T-helper 17 cell (primary cell): ENCODE measurements around the gene BTG4. TPM values are rescaled to one million over a fixed set of nuclear protein-coding genes. Genes with fewer than 3 reads are reported as not detected.

Experiments
- ATAC-seq: fragments of 150-1000 bp; cut with Tn5 transposase; 2 replicates; pipeline ENCODE4 v1.10.0; 2021; ENCODE audit warnings: mild to moderate bottlenecking, moderate library complexity
- DNase-seq, 3 donors: peaks; one replicate each; pipeline versions ENCODE4 v3.0.0 to v3.0.0-alpha.2; 2020 to 2021
- H3K9me3 ChIP-seq: one replicate; pipeline ENCODE4 v1.7.0; 2013; ENCODE audit warnings: low read length, mild to moderate bottlenecking; ENCODE audit not compliant: control insufficient read depth, poor library complexity, severe bottlenecking
- H3K27ac Mint-ChIP-seq: one replicate; pipeline ENCODE4 v1.8.0; 2022; ENCODE audit warnings: mild to moderate bottlenecking, moderate library complexity, mixed read lengths
- H3K27me3 Mint-ChIP-seq: one replicate; pipeline ENCODE4 v1.8.0; 2022; ENCODE audit warnings: mixed read lengths
- H3K36me3 Mint-ChIP-seq: one replicate; pipeline ENCODE4 v1.8.0; 2022; ENCODE audit warnings: low read depth, mixed read lengths
- H3K4me1 Mint-ChIP-seq: one replicate; pipeline ENCODE4 v1.8.0; 2022; ENCODE audit warnings: mild to moderate bottlenecking, mixed read lengths
- H3K4me3 Mint-ChIP-seq: one replicate; pipeline ENCODE4 v1.8.0; 2022; ENCODE audit warnings: mild to moderate bottlenecking, moderate library complexity, mixed read lengths
- total RNA-seq, 4 donors: library from RNA in 2 of 4; stranded (reverse) in 2 of 4; gene quantifications; one replicate each; pipeline ENCODE4 v1.2.3 and lab custom pipeline; 2022 to 2026

The BTG4 gene
- total RNA-seq, 2 donors from 2014 or later = not detected

- H3K4me1 Mint-ChIP-seq = no peaks in the 10 kb centered on the region
- DNase-seq (no peak), ATAC-seq (no peak)
- no peaks in the 10 kb centered on the region for H3K36me3 Mint-ChIP-seq
- H3K4me3 Mint-ChIP-seq = no peak overlapping the region
- no peaks in the 10 kb centered on the region for H3K9me3 ChIP-seq
- no peak overlapping the region for H3K27ac Mint-ChIP-seq
- H3K27me3 Mint-ChIP-seq = peaks cover 54% of the 10 kb centered on the region
These were observed 46.8 kb downstream of the BTG4 start for GRCh38 chr11:111465400-111465799.

GRCh38 chr11:111463276-111463675, 48.9 kb downstream of the BTG4 start:
- H3K9me3 ChIP-seq = no peaks in the 10 kb centered on the region
- no peaks in the 10 kb centered on the region for H3K36me3 Mint-ChIP-seq
- no peaks in the 10 kb centered on the region for H3K4me1 Mint-ChIP-seq
- H3K4me3 Mint-ChIP-seq = no peak overlapping the region
- DNase-seq (no peak), ATAC-seq (no peak)
- H3K27me3 Mint-ChIP-seq = peaks cover 57% of the 10 kb centered on the region
- H3K27ac Mint-ChIP-seq = no peak overlapping the region

- Mint-ChIP-seq H3K27ac (no peak overlapping the region), H3K4me3 (no peak overlapping the region), H3K4me1 (no peaks in the 10 kb centered on the region), H3K27me3 (peaks cover 53% of the 10 kb centered on the region), H3K36me3 (no peaks in the 10 kb centered on the region)
- no peaks in the 10 kb centered on the region for H3K9me3 ChIP-seq
- ATAC-seq (no peak), DNase-seq (no peak)
These were observed 49.9 kb downstream of the BTG4 start for GRCh38 chr11:111462329-111462728.

GRCh38 chr11:111461460-111462235, 50.5 kb downstream of the BTG4 start:
- Mint-ChIP-seq H3K27ac (no peak overlapping the region), H3K4me1 (no peaks in the 10 kb centered on the region), H3K27me3 (peaks cover 58% of the 10 kb centered on the region), H3K36me3 (no peaks in the 10 kb centered on the region), H3K4me3 (no peak overlapping the region)
- DNase-seq (no peak), ATAC-seq (no peak)
- H3K9me3 ChIP-seq = no peaks in the 10 kb centered on the region

- Mint-ChIP-seq H3K27ac (no peak overlapping the region), H3K27me3 (peaks cover 62% of the 10 kb centered on the region), H3K36me3 (no peaks in the 10 kb centered on the region), H3K4me3 (no peak overlapping the region), H3K4me1 (no peaks in the 10 kb centered on the region)
- no peak for ATAC-seq
- H3K9me3 ChIP-seq = no peaks in the 10 kb centered on the region
- no peak for DNase-seq
These were observed 51.3 kb downstream of the BTG4 start for GRCh38 chr11:111460856-111461255.

- H3K9me3 ChIP-seq = no peaks in the 10 kb centered on the region
- DNase-seq (no peak), ATAC-seq (no peak)
- no peak overlapping the region for H3K27ac Mint-ChIP-seq
- no peaks in the 10 kb centered on the region for H3K4me1 Mint-ChIP-seq
- H3K4me3 Mint-ChIP-seq = no peak overlapping the region
- H3K27me3 Mint-ChIP-seq = peaks cover 62% of the 10 kb centered on the region
- no peaks in the 10 kb centered on the region for H3K36me3 Mint-ChIP-seq
These were observed 51.8 kb downstream of the BTG4 start for GRCh38 chr11:111460340-111460739.

GRCh38 chr11:111459506-111460270, 52.5 kb downstream of the BTG4 start:
- Mint-ChIP-seq H3K27me3 (peaks cover 57% of the 10 kb centered on the region), H3K4me3 (no peak overlapping the region), H3K36me3 (no peaks in the 10 kb centered on the region), H3K4me1 (no peaks in the 10 kb centered on the region), H3K27ac (no peak overlapping the region)
- no peaks in the 10 kb centered on the region for H3K9me3 ChIP-seq
- DNase-seq (no peak), ATAC-seq (no peak)

- Mint-ChIP-seq H3K27me3 (peaks cover 60% of the 10 kb centered on the region), H3K4me3 (no peak overlapping the region), H3K36me3 (no peaks in the 10 kb centered on the region), H3K27ac (no peak overlapping the region), H3K4me1 (peaks cover 4% of the 10 kb centered on the region)
- H3K9me3 ChIP-seq = no peaks in the 10 kb centered on the region
- no peak for DNase-seq
- no peak for ATAC-seq
These were observed 54.3 kb downstream of the BTG4 start for GRCh38 chr11:111457731-111458368.

GRCh38 chr11:111456859-111457730, 55.1 kb downstream of the BTG4 start:
- DNase-seq (no peak), ATAC-seq (no peak)
- no peak overlapping the region for H3K27ac Mint-ChIP-seq
- no peaks in the 10 kb centered on the region for H3K36me3 Mint-ChIP-seq
- H3K4me1 Mint-ChIP-seq = peaks cover 4% of the 10 kb centered on the region
- H3K4me3 Mint-ChIP-seq = no peak overlapping the region
- peaks cover 60% of the 10 kb centered on the region for H3K27me3 Mint-ChIP-seq
- no peaks in the 10 kb centered on the region for H3K9me3 ChIP-seq

GRCh38 chr11:111456086-111456858, 55.9 kb downstream of the BTG4 start:
- Mint-ChIP-seq H3K27me3 (peaks cover 65% of the 10 kb centered on the region), H3K36me3 (no peaks in the 10 kb centered on the region), H3K27ac (no peak overlapping the region), H3K4me1 (peaks cover 4% of the 10 kb centered on the region), H3K4me3 (no peak overlapping the region)
- no peaks in the 10 kb centered on the region for H3K9me3 ChIP-seq
- DNase-seq (no peak), ATAC-seq (no peak)

- no peak overlapping the region for H3K27ac Mint-ChIP-seq
- H3K27me3 Mint-ChIP-seq = peaks cover 63% of the 10 kb centered on the region
- H3K36me3 Mint-ChIP-seq = no peaks in the 10 kb centered on the region
- no peak for DNase-seq
- no peak for ATAC-seq
- H3K4me3 Mint-ChIP-seq = no peak overlapping the region
- H3K9me3 ChIP-seq = no peaks in the 10 kb centered on the region
- peaks cover 4% of the 10 kb centered on the region for H3K4me1 Mint-ChIP-seq
These were observed 56.7 kb downstream of the BTG4 start for GRCh38 chr11:111455291-111456085.
